CD14-positive monocyte (primary cell): ENCODE data around the gene USP31. TPM values are rescaled to one million over a fixed set of nuclear protein-coding genes. Genes with fewer than 3 reads are reported as not detected.

ENCODE experiments used
- DNase-seq, 3 donors: peaks; one replicate each; pipeline ENCODE4 v3.0.0-alpha.2; 2011 to 2022
- H2AFZ ChIP-seq: 2 replicates; pipeline ENCODE4 v1.6.0; 2012; ENCODE audit warnings: mild to moderate bottlenecking, low read depth, low read length, inconsistent platforms; ENCODE audit not compliant: insufficient read depth, poor library complexity, severe bottlenecking
- H3K27ac ChIP-seq, 2 donors: 1 replicate in 1 of 2; 2 replicates in 1 of 2; pipeline ENCODE4 v1.5.1; 2012 to 2013; ENCODE audit warnings: low read length in 2 of 2, control low read depth in 1 of 2, inconsistent platforms in 1 of 2, low read depth in 1 of 2, mild to moderate bottlenecking in 1 of 2
- H3K27me3 ChIP-seq, 2 donors: one replicate each; pipeline versions ENCODE4 v1.6.0 to v1.6.1; 2011 to 2013; ENCODE audit warnings: low read length in 2 of 2; ENCODE audit not compliant: control insufficient read depth in 2 of 2, insufficient read depth in 2 of 2
- H3K36me3 ChIP-seq, 2 donors: replicated peaks in 1 of 2; 1 replicate in 1 of 2; 2 replicates in 1 of 2; pipeline versions ENCODE4 v1.5.1 to v1.6.1; 2012 to 2013; ENCODE audit warnings: low read length in 2 of 2, control low read depth in 1 of 2, inconsistent platforms in 1 of 2, mild to moderate bottlenecking in 1 of 2; ENCODE audit not compliant: insufficient read depth in 2 of 2, control insufficient read depth in 1 of 2
- H3K4me1 ChIP-seq, 2 donors: 1 replicate in 1 of 2; 2 replicates in 1 of 2; pipeline versions ENCODE4 v1.5.1 to v1.6.1; 2012 to 2013; ENCODE audit warnings: low read length in 2 of 2, control low read depth in 1 of 2, inconsistent platforms in 1 of 2, mild to moderate bottlenecking in 1 of 2, moderate library complexity in 1 of 2; ENCODE audit not compliant: insufficient read depth in 2 of 2, control insufficient read depth in 1 of 2
- H3K4me2 ChIP-seq: replicated peaks from 2 replicates; pipeline ENCODE3; 2012; ENCODE audit warnings: low read length, moderate library complexity, mild to moderate bottlenecking; ENCODE audit not compliant: poor library complexity, severe bottlenecking; ENCODE audit errors: extremely low read depth
- H3K4me3 ChIP-seq, 3 experiments: fragments of 200-600 bp in 1 of 3; sonication (generic) in 1 of 3; replicated peaks in 1 of 3; 1 replicate in 2 of 3; 2 replicates in 1 of 3; pipeline ENCODE4 v1.5.1; 2011 to 2013; ENCODE audit warnings: low read length in 3 of 3, mild to moderate bottlenecking in 3 of 3, control low read depth in 2 of 3, low read depth in 2 of 3, inconsistent platforms in 1 of 3, moderate library complexity in 1 of 3
- H3K79me2 ChIP-seq: 2 replicates; pipeline ENCODE4 v1.6.0; 2012; ENCODE audit warnings: mild to moderate bottlenecking, control low read depth, inconsistent platforms, low read length, moderate library complexity; ENCODE audit not compliant: insufficient read depth
- H3K9ac ChIP-seq: 2 replicates; pipeline ENCODE4 v1.6.0; 2017; ENCODE audit warnings: low read length, mild to moderate bottlenecking; ENCODE audit not compliant: insufficient read depth, poor library complexity, severe bottlenecking
- H3K9me3 ChIP-seq, 2 donors: replicated peaks in 1 of 2; 1 replicate in 1 of 2; 2 replicates in 1 of 2; pipeline versions ENCODE4 v1.5.1 to v1.6.1; 2012 to 2013; ENCODE audit warnings: low read length in 2 of 2, control low read depth in 1 of 2; ENCODE audit not compliant: control insufficient read depth in 1 of 2, insufficient read depth in 1 of 2
- H4K20me1 ChIP-seq: 2 replicates; pipeline ENCODE4 v1.6.0; 2012; ENCODE audit warnings: mild to moderate bottlenecking, low read length, control low read depth, moderate library complexity; ENCODE audit not compliant: insufficient read depth
- H3K27ac Mint-ChIP-seq, 7 donors: one replicate each; pipeline ENCODE4 v1.8.0; 2020; ENCODE audit warnings: mild to moderate bottlenecking in 7 of 7, mixed read lengths in 7 of 7, moderate library complexity in 6 of 7, inconsistent platforms in 2 of 7
- H3K27me3 Mint-ChIP-seq, 3 donors: one replicate each; pipeline ENCODE4 v1.8.0; 2021 to 2022; ENCODE audit warnings: low read depth in 3 of 3, mild to moderate bottlenecking in 3 of 3, mixed read lengths in 3 of 3, moderate library complexity in 3 of 3, inconsistent platforms in 1 of 3
- H3K36me3 Mint-ChIP-seq, 2 donors: one replicate each; pipeline ENCODE4 v1.8.0; 2020; ENCODE audit warnings: mixed read lengths in 2 of 2, inconsistent platforms in 1 of 2, mild to moderate bottlenecking in 1 of 2
- H3K4me1 Mint-ChIP-seq: one replicate; pipeline ENCODE4 v1.8.0; 2020; ENCODE audit warnings: mild to moderate bottlenecking, mixed read lengths
- H3K4me3 Mint-ChIP-seq, 2 donors: one replicate each; pipeline ENCODE4 v1.8.0; 2020; ENCODE audit warnings: mild to moderate bottlenecking in 2 of 2, mixed read lengths in 2 of 2, moderate library complexity in 1 of 2
- H3K9me3 Mint-ChIP-seq, 7 donors: one replicate each; pipeline ENCODE4 v1.8.0; 2020 to 2022; ENCODE audit warnings: mixed read lengths in 7 of 7, mild to moderate bottlenecking in 6 of 7, moderate library complexity in 6 of 7, inconsistent platforms in 2 of 7
- WGBS: methylation state at CpG from one replicate; pipeline ENCODE4 v1.1.5; 2013; ENCODE audit warnings: missing lambda C conversion rate; ENCODE audit not compliant: insufficient coverage; 5-methylcytosine and 5-hydroxymethylcytosine counted together
- intact Hi-C, 2 donors: fragments of 100-400 bp; cut with micrococcal nuclease; formaldehyde crosslinking; loops; one replicate each; pipeline versions ENCODE4 v1.15.0 to v1.15.1; 2023
- polyA plus RNA-seq, 3 donors: library from polyadenylated mRNA; depleted of rRNA in 1 of 3; unstranded in 2 of 3; stranded (reverse) in 1 of 3; fragments of 300-500 nt in 2 of 3; fragments of >200 nt in 1 of 3; fragmentation: Illumina TruSeq in 2 of 3; gene quantifications; 1 replicate in 2 of 3; 2 replicates in 1 of 3; pipeline ENCODE4 v1.2.3, GENCODE V29; 2012 to 2021
- TF ChIP-seq, protein P1 (sequence below): fragments of 200-600 bp; IDR thresholded peaks from one replicate; pipeline ENCODE4 v1.8.0; 2022; ENCODE audit warnings: antibody characterized with exemption, mild to moderate bottlenecking

USP31 gene
- polyA plus RNA-seq, 3 donors: 0.15 to 4.1 (median 0.36) TPM

DNA sequence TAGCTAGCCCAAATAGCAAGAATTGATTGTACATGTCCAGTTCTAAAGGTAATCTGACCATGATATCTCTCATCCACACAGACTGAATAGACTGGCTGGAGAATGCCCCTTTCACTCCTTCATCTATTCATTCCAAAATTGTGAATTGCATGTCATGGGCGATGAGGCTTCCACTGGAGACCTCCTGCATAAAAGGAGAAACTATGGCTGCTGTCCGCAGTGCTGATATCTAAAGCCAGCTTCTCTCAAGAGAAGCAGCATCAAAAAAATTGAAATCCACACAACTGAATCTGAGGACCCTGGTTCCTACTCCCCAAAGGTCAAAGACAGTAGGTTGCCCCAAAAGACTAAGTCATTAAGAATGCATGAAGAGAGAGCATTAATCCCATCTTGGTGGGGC is 25.4 kb upstream of the USP31 start:
- no peaks in the 10 kb centered on the region for H3K36me3 ChIP-seq
- WGBS: 30% methylated on average over 2 of the region's 2 CpGs
- Mint-ChIP-seq H3K9me3 (peaks cover 0 to 3% (median 0%) of the 10 kb centered on the region in 7 donors), H3K4me1 (peaks cover 8% of the 10 kb centered on the region), H3K4me3 (no peak overlapping the region), H3K27ac (no peak overlapping the region), H3K36me3 (no peaks in the 10 kb centered on the region), H3K27me3 (peaks cover 8 to 32% (median 18%) of the 10 kb centered on the region in 3 donors)
- TF ChIP-seq, protein P1, sequence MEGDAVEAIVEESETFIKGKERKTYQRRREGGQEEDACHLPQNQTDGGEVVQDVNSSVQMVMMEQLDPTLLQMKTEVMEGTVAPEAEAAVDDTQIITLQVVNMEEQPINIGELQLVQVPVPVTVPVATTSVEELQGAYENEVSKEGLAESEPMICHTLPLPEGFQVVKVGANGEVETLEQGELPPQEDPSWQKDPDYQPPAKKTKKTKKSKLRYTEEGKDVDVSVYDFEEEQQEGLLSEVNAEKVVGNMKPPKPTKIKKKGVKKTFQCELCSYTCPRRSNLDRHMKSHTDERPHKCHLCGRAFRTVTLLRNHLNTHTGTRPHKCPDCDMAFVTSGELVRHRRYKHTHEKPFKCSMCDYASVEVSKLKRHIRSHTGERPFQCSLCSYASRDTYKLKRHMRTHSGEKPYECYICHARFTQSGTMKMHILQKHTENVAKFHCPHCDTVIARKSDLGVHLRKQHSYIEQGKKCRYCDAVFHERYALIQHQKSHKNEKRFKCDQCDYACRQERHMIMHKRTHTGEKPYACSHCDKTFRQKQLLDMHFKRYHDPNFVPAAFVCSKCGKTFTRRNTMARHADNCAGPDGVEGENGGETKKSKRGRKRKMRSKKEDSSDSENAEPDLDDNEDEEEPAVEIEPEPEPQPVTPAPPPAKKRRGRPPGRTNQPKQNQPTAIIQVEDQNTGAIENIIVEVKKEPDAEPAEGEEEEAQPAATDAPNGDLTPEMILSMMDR: no peak
- no peaks in the 10 kb centered on the region for H3K79me2 ChIP-seq
- H3K27me3 ChIP-seq: peaks cover 0 to 2% of the 10 kb centered on the region in 2 donors
- intact Hi-C loops: no loop called here
- H4K20me1 ChIP-seq: no peaks in the 10 kb centered on the region
- H3K9me3 ChIP-seq: no peaks in the 10 kb centered on the region
- no peak overlapping the region for H3K4me3 ChIP-seq
- no peak overlapping the region for H3K9ac ChIP-seq
- H2AFZ ChIP-seq: no peak overlapping the region
- peaks cover 5 to 8% of the 10 kb centered on the region in 2 donors for H3K4me1 ChIP-seq
- H3K27ac ChIP-seq: no peak overlapping the region
- DNase-seq: no peak
- no peak overlapping the region for H3K4me2 ChIP-seq

DNA sequence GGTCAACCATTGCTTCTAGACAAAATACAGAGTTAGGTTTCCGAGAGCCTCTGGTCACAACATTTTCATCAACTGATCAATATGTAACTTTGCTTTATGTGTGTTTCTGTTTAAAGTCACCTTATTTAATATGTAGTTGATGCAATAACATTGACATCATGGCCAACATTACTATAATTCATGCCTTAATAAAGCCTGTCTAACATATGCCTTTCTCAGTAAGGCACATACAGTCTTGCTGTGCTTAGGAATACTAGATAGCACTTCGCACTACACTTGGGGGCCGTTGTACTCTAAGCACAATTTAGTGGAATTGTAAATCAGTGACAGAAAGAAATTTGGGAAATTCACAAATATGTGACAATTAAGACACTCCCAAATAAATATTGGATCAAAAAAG is 23.7 kb upstream of the USP31 start:
- Histone ChIP-seq H3K36me3 (no peaks in the 10 kb centered on the region), H3K27ac (no peak overlapping the region), H3K9me3 (no peaks in the 10 kb centered on the region), H2AFZ (no peak overlapping the region), H3K4me2 (no peak overlapping the region), H3K9ac (no peak overlapping the region), H3K4me1 (peaks cover 5 to 8% of the 10 kb centered on the region in 2 donors), H4K20me1 (no peaks in the 10 kb centered on the region), H3K79me2 (no peaks in the 10 kb centered on the region), H3K27me3 (peaks cover 0 to 2% of the 10 kb centered on the region in 2 donors), H3K4me3 (no peak overlapping the region)
- no CpG with 5 or more reads among the region's 3 CpGs for WGBS
- DNase-seq: no peak
- Mint-ChIP-seq H3K4me3 (no peak overlapping the region), H3K4me1 (peaks cover 8% of the 10 kb centered on the region), H3K9me3 (peaks cover 0 to 3% (median 0%) of the 10 kb centered on the region in 7 donors), H3K36me3 (no peaks in the 10 kb centered on the region), H3K27ac (no peak overlapping the region), H3K27me3 (peaks cover 8 to 30% (median 14%) of the 10 kb centered on the region in 3 donors)
- TF ChIP-seq, protein P1: no peak
- intact Hi-C loops: no loop called here
